ENCODE data around the gene CA7. TPM values are rescaled to one million over a fixed set of nuclear protein-coding genes. Genes with fewer than 3 reads are reported as not detected.

Gene CA7
- total RNA-seq, 5 donors from 2014 or later (not counting 1 experiment from before 2014, with no cell fraction given): not detected

DNA sequence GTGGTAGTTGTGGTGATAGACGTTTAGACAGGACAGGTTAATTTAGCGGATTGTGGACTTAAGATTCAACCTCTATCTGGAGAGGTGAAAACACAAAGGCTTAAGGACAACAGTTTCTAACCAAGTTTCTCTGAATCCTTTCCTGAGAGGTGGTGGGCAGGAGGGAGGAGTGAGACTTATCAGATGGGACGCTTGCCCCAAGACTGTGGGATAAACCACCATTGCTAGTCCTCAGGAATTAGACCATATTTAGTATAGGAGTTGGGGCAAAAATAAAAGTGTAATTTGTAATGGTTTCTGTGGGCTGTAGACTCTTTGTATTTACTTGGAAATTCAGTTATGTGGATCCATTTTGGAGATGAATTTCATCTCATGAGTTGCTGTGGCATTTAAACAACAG lies 42.7 kb downstream of the CA7 start:
- no peak overlapping the region for H3K27ac Mint-ChIP-seq
- WGBS (ENCODE audit: insufficient coverage): no CpG with 5 or more reads among the region's 3 CpGs

GRCh38 chr16:66888647-66889615 lies 44.7 kb downstream of the CA7 start:
- 91% methylated on average over 3 of the region's 6 CpGs for WGBS (ENCODE audit: insufficient coverage)
- Histone ChIP-seq H3K27ac (ENCODE audit: low read length) (no peak overlapping the region), H3K9me3 (no peaks in the 10 kb centered on the region), H3K4me1 (ENCODE audit: control insufficient read depth in 1 of 2, extremely low read depth in 1 of 2, insufficient read depth in 2 of 2, low read length in 2 of 2) (peaks cover 0 to 10% of the 10 kb centered on the region in 2 experiments), H3K36me3 (ENCODE audit: control insufficient read depth in 2 of 2, extremely low read depth in 1 of 2, insufficient read depth in 1 of 2, low read length in 1 of 2) (peaks cover 23 to 28% of the 10 kb centered on the region in 2 donors), H3K4me3 (ENCODE audit: control insufficient read depth in 1 of 2, extremely low read depth in 1 of 2, low read length in 1 of 2) (no peak overlapping the region), H3K27me3 (replicated peaks in 1 of 2; ENCODE audit: control insufficient read depth in 2 of 2, extremely low read depth in 1 of 2, insufficient read depth in 2 of 2, low read length in 1 of 2) (no peaks in the 10 kb centered on the region)
- H3K9me3 Mint-ChIP-seq: no peaks in the 10 kb centered on the region
- ATAC-seq (replicated peaks in 1 of 4) (no peak), DNase-seq (no peak)
- CTCF ChIA-PET: no interaction called here
- H3K36me3 Mint-ChIP-seq: peaks cover 20% of the 10 kb centered on the region
- peaks cover 14 to 29% (median 23%) of the 10 kb centered on the region in 3 donors for H3K4me1 Mint-ChIP-seq
- no peak overlapping the region for H3K4me3 Mint-ChIP-seq
- POLR2A ChIA-PET: interaction anchor here in 1 of 2 donors (0.6 kb wide), 1 partner anchor 10 kb away, joined by 3 read pairs; no protein-coding TSS in a partner anchor
- H3K27ac Mint-ChIP-seq: no peak overlapping the region
- H3K27me3 Mint-ChIP-seq: no peaks in the 10 kb centered on the region

More for the DNA sequence above, 42.7 kb downstream of the CA7 start:
- Histone ChIP-seq H3K4me1 (ENCODE audit: control insufficient read depth in 1 of 2, extremely low read depth in 1 of 2, insufficient read depth in 2 of 2, low read length in 2 of 2) (peaks cover 0 to 3% of the 10 kb centered on the region in 2 experiments), H3K4me3 (ENCODE audit: control insufficient read depth in 1 of 2, extremely low read depth in 1 of 2, low read length in 1 of 2) (no peak overlapping the region), H3K9me3 (no peaks in the 10 kb centered on the region), H3K27ac (ENCODE audit: low read length) (no peak overlapping the region), H3K36me3 (ENCODE audit: control insufficient read depth in 2 of 2, extremely low read depth in 1 of 2, insufficient read depth in 1 of 2, low read length in 1 of 2) (peaks cover 23 to 28% of the 10 kb centered on the region in 2 donors), H3K27me3 (replicated peaks in 1 of 2; ENCODE audit: control insufficient read depth in 2 of 2, extremely low read depth in 1 of 2, insufficient read depth in 2 of 2, low read length in 1 of 2) (no peaks in the 10 kb centered on the region)
- ATAC-seq (replicated peaks in 1 of 4) (no peak), DNase-seq (no peak)
- POLR2A ChIA-PET: no interaction called here
- CTCF ChIA-PET: no interaction called here
- Mint-ChIP-seq H3K4me1 (peaks cover 16 to 27% (median 17%) of the 10 kb centered on the region in 3 donors), H3K36me3 (peaks cover 20% of the 10 kb centered on the region), H3K27me3 (no peaks in the 10 kb centered on the region), H3K9me3 (no peaks in the 10 kb centered on the region), H3K4me3 (no peak overlapping the region)

GRCh38 chr16:66889622-66890021 lies 45.4 kb downstream of the CA7 start:
- Mint-ChIP-seq H3K27me3 (no peaks in the 10 kb centered on the region), H3K4me3 (no peak overlapping the region), H3K36me3 (peaks cover 16% of the 10 kb centered on the region), H3K4me1 (peaks cover 14 to 29% (median 26%) of the 10 kb centered on the region in 3 donors), H3K27ac (no peak overlapping the region), H3K9me3 (no peaks in the 10 kb centered on the region)
- Histone ChIP-seq H3K36me3 (ENCODE audit: control insufficient read depth in 2 of 2, extremely low read depth in 1 of 2, insufficient read depth in 1 of 2, low read length in 1 of 2) (peaks cover 18 to 25% of the 10 kb centered on the region in 2 donors), H3K4me1 (ENCODE audit: control insufficient read depth in 1 of 2, extremely low read depth in 1 of 2, insufficient read depth in 2 of 2, low read length in 2 of 2) (peaks cover 0 to 10% of the 10 kb centered on the region in 2 experiments), H3K27me3 (replicated peaks in 1 of 2; ENCODE audit: control insufficient read depth in 2 of 2, extremely low read depth in 1 of 2, insufficient read depth in 2 of 2, low read length in 1 of 2) (no peaks in the 10 kb centered on the region), H3K9me3 (no peaks in the 10 kb centered on the region), H3K4me3 (ENCODE audit: control insufficient read depth in 1 of 2, extremely low read depth in 1 of 2, low read length in 1 of 2) (no peak overlapping the region), H3K27ac (ENCODE audit: low read length) (no peak overlapping the region)
- DNase-seq (no peak), ATAC-seq (replicated peaks in 1 of 4) (no peak)
- WGBS (ENCODE audit: insufficient coverage): 50% methylated on average over 1 of the region's 4 CpGs
- CTCF ChIA-PET: interaction anchor here (0.6 to 0.7 kb wide), 2 partner anchors 99 to 285 kb away, joined by 3 read pairs; partner anchors contain the start of gene CMTM3 (in 1 of the 2)
- POLR2A ChIA-PET: no interaction called here

- peaks cover 0 to 10% of the 10 kb centered on the region in 2 experiments for H3K4me1 ChIP-seq (ENCODE audit: control insufficient read depth in 1 of 2, extremely low read depth in 1 of 2, insufficient read depth in 2 of 2, low read length in 2 of 2)
- Mint-ChIP-seq H3K36me3 (peaks cover 5% of the 10 kb centered on the region), H3K27me3 (no peaks in the 10 kb centered on the region), H3K27ac (no peak overlapping the region), H3K9me3 (no peaks in the 10 kb centered on the region), H3K4me1 (peaks cover 7 to 24% (median 23%) of the 10 kb centered on the region in 3 donors), H3K4me3 (no peak overlapping the region)
- H3K27me3 ChIP-seq (replicated peaks in 1 of 2; ENCODE audit: control insufficient read depth in 2 of 2, extremely low read depth in 1 of 2, insufficient read depth in 2 of 2, low read length in 1 of 2): peaks cover 0 to 2% of the 10 kb centered on the region in 2 experiments
- ChIA-PET POLR2A (no interaction called here), CTCF (interaction anchor here (0.6 to 1.0 kb wide), 4 partner anchors 9 to 165 kb away, joined by 3 to 5 read pairs (median 4); no protein-coding TSS in a partner anchor)
- peaks cover 7 to 14% of the 10 kb centered on the region in 2 donors for H3K36me3 ChIP-seq (ENCODE audit: control insufficient read depth in 2 of 2, extremely low read depth in 1 of 2, insufficient read depth in 1 of 2, low read length in 1 of 2)
- no peaks in the 10 kb centered on the region for H3K9me3 ChIP-seq
- H3K4me3 ChIP-seq (ENCODE audit: control insufficient read depth in 1 of 2, extremely low read depth in 1 of 2, low read length in 1 of 2): no peak overlapping the region
- WGBS (ENCODE audit: insufficient coverage): no CpG with 5 or more reads among the region's 2 CpGs
- ATAC-seq (replicated peaks in 1 of 4) (no peak), DNase-seq (no peak)
- H3K27ac ChIP-seq (ENCODE audit: low read length): no peak overlapping the region
Observed at GRCh38 chr16:66890799-66891198, 46.6 kb downstream of the CA7 start.

DNA sequence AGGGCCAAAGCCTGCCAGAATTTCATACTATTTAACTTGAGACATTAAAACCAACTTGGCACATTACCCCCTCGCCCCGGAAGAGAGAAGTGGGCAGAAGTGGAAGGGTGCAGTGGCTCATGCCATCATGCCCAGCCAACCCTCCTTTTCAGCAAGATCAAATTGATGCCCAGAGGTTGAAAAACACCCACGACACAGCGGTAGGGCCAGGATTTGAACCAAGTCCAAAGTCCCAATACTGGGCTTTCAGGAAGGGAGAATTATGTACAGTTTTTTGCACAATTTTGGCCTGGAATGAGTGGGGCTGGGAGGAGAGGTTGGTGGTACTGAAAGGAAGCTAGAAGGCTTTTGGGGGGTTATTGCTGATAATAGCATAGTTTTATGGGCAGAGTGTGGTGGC lies 47.1 kb downstream of the CA7 start:
- no CpG with 5 or more reads among the region's 4 CpGs for WGBS (ENCODE audit: insufficient coverage)
- peaks cover 4% of the 10 kb centered on the region for H3K36me3 Mint-ChIP-seq
- Histone ChIP-seq H3K4me3 (ENCODE audit: control insufficient read depth in 1 of 2, extremely low read depth in 1 of 2, low read length in 1 of 2) (no peak overlapping the region), H3K4me1 (ENCODE audit: control insufficient read depth in 1 of 2, extremely low read depth in 1 of 2, insufficient read depth in 2 of 2, low read length in 2 of 2) (peaks cover 0 to 10% of the 10 kb centered on the region in 2 experiments), H3K27ac (ENCODE audit: low read length) (no peak overlapping the region), H3K36me3 (ENCODE audit: control insufficient read depth in 2 of 2, extremely low read depth in 1 of 2, insufficient read depth in 1 of 2, low read length in 1 of 2) (peaks cover 7 to 11% of the 10 kb centered on the region in 2 donors), H3K27me3 (replicated peaks in 1 of 2; ENCODE audit: control insufficient read depth in 2 of 2, extremely low read depth in 1 of 2, insufficient read depth in 2 of 2, low read length in 1 of 2) (peaks cover 0 to 2% of the 10 kb centered on the region in 2 experiments), H3K9me3 (no peaks in the 10 kb centered on the region)
- H3K9me3 Mint-ChIP-seq: no peaks in the 10 kb centered on the region
- ChIA-PET POLR2A (interaction anchor here in 1 of 2 donors (0.7 kb wide), 1 partner anchor 77 kb away, joined by 6 read pairs; no protein-coding TSS in a partner anchor), CTCF (interaction anchor here (0.6 to 1.1 kb wide), 4 partner anchors 9 to 554 kb away, joined by 3 to 10 read pairs (median 4); no protein-coding TSS in a partner anchor)
- peaks cover 6 to 23% (median 23%) of the 10 kb centered on the region in 3 donors for H3K4me1 Mint-ChIP-seq
- H3K27ac Mint-ChIP-seq: no peak overlapping the region
- no peak overlapping the region for H3K4me3 Mint-ChIP-seq
- DNase-seq: no peak
- H3K27me3 Mint-ChIP-seq: no peaks in the 10 kb centered on the region
- no peak for ATAC-seq (replicated peaks in 1 of 4)

- H3K27me3 Mint-ChIP-seq: no peaks in the 10 kb centered on the region
- no peak for ATAC-seq (replicated peaks in 1 of 4)
- POLR2A ChIA-PET: interaction anchor here in 1 of 2 donors (0.7 kb wide), 1 partner anchor 77 kb away, joined by 6 read pairs; no protein-coding TSS in a partner anchor
Observed at GRCh38 chr16:66891797-66892196, 47.6 kb downstream of the CA7 start.

More at GRCh38 chr16:66891797-66892196, 47.6 kb downstream of the CA7 start:
- no peaks in the 10 kb centered on the region for H3K9me3 Mint-ChIP-seq
- Histone ChIP-seq H3K9me3 (no peaks in the 10 kb centered on the region), H3K27me3 (replicated peaks in 1 of 2; ENCODE audit: control insufficient read depth in 2 of 2, extremely low read depth in 1 of 2, insufficient read depth in 2 of 2, low read length in 1 of 2) (peaks cover 0 to 2% of the 10 kb centered on the region in 2 experiments), H3K4me1 (ENCODE audit: control insufficient read depth in 1 of 2, extremely low read depth in 1 of 2, insufficient read depth in 2 of 2, low read length in 2 of 2) (peaks cover 0 to 10% of the 10 kb centered on the region in 2 experiments), H3K27ac (ENCODE audit: low read length) (no peak overlapping the region), H3K36me3 (ENCODE audit: control insufficient read depth in 2 of 2, extremely low read depth in 1 of 2, insufficient read depth in 1 of 2, low read length in 1 of 2) (peaks cover 5 to 8% of the 10 kb centered on the region in 2 donors), H3K4me3 (ENCODE audit: control insufficient read depth in 1 of 2, extremely low read depth in 1 of 2, low read length in 1 of 2) (no peak overlapping the region)
- WGBS (ENCODE audit: insufficient coverage): 88% methylated on average over 1 of the region's 6 CpGs
- no peak for DNase-seq
- no peak overlapping the region for H3K27ac Mint-ChIP-seq
- H3K36me3 Mint-ChIP-seq: no peaks in the 10 kb centered on the region
- no peak overlapping the region for H3K4me3 Mint-ChIP-seq
- H3K4me1 Mint-ChIP-seq: peaks cover 6 to 23% (median 20%) of the 10 kb centered on the region in 3 donors
- CTCF ChIA-PET: interaction anchor here in 1 of 2 donors (1.1 kb wide), 1 partner anchor 554 kb away, joined by 10 read pairs; no protein-coding TSS in a partner anchor
